Measurements from ENCODE around the gene AP1S1. TPM values are rescaled to one million over a fixed set of nuclear protein-coding genes. Genes with fewer than 3 reads are reported as not detected.

The AP1S1 gene
- total and polyA plus RNA-seq, 9 of the 15 experiments (the other 6 are each of a cell fraction or from before 2014, with no cell fraction given) = 4.4 to 149 (median 89.4) TPM

GRCh38 chr7:101200504-101200861 lies 46.2 kb downstream of the AP1S1 start (continued):
- TF ChIP-seq ZNF407 (IDR thresholded peaks at IDR 0.05; ENCODE audit: low read depth) (no peak), CLOCK (CRISPR knock-in tag; IDR thresholded peaks at IDR 0.05; ENCODE audit: borderline replicate concordance) (no peak), MCM7 (IDR thresholded peaks at IDR 0.05) (no peak), NFXL1 (CRISPR knock-in tag; IDR thresholded peaks at IDR 0.05) (no peak), MGA (IDR thresholded peaks at IDR 0.05) (no peak), TCFL5 (CRISPR knock-in tag; conservative IDR thresholded peaks at IDR 0.05) (no peak)
